BE2C (cell line): Measurements from ENCODE around the gene FXYD6.
A peak's percentile ranks its signal among the peaks of the same experiment; 100 is the strongest.

Experiments
- DNase-seq: peaks from one replicate; pipeline ENCODE4 v3.0.0-alpha.2; 2020
- H3K27me3 ChIP-seq: fragments of 250-450 bp; sonication (Bioruptor Pico); 2 replicates; pipeline ENCODE4 v1.5.1; 2020; ENCODE audit warnings: mild to moderate bottlenecking
- H3K36me3 ChIP-seq: fragments of 250-450 bp; sonication (Bioruptor Pico); 2 replicates; pipeline ENCODE4 v1.5.1; 2020; ENCODE audit warnings: mild to moderate bottlenecking
- H3K4me1 ChIP-seq: fragments of 250-450 bp; sonication (Bioruptor Pico); 2 replicates; pipeline ENCODE4 v1.5.1; 2020
- H3K4me3 ChIP-seq: 2 replicates; pipeline ENCODE4 v1.5.1; 2011; ENCODE audit warnings: low read depth, low read length
- H3K9me3 ChIP-seq: fragments of 250-450 bp; sonication (Bioruptor Pico); 2 replicates; pipeline ENCODE4 v1.5.1; 2020
- TF ChIP-seq, protein P1 (sequence below): IDR thresholded peaks from 2 replicates; pipeline ENCODE4 v1.5.1; 2012; ENCODE audit warnings: mild to moderate bottlenecking, low read depth, low read length

Gene FXYD6

DNA sequence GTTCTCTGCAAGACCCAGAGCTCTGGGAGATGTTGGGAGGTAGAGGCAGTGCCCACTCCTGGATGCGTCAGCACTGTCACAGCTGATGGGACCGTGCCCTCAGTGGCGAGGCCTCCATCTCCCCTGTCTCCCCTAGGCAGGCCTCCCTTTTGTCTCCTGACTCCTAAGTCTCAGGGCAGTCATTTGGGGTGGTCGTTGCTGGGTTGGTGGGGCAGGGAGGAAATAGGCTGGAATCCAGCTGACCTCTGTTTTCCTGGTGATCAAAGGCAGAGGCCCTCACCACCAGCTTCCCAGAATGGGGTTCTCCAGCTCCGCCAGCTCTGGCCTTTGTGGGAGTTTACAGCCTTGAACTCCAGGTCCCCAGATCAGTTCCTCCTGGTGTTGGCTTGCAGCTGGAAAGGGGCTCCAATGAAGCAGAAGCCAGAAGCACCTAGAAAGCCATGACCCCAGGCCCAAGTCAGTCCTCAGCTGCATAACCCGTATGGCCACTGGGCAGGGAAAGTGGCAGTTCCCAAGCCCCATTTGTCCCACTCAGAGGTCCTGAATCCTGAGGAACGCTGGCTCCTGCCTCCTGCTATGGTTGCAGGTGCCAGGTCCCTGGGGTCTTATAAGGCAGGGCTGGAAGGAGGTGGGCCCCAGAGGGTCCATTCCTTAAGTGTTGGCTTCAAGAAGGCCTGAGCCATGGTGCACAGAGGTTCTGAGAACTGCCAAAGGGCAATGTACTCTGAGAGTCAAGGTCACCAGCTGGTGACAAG is 44.6 kb downstream of the FXYD6 start:
- H3K36me3 ChIP-seq, result no peaks in the 10 kb centered on the region
- H3K9me3 ChIP-seq, result no peaks in the 10 kb centered on the region
- TF ChIP-seq, protein P1, sequence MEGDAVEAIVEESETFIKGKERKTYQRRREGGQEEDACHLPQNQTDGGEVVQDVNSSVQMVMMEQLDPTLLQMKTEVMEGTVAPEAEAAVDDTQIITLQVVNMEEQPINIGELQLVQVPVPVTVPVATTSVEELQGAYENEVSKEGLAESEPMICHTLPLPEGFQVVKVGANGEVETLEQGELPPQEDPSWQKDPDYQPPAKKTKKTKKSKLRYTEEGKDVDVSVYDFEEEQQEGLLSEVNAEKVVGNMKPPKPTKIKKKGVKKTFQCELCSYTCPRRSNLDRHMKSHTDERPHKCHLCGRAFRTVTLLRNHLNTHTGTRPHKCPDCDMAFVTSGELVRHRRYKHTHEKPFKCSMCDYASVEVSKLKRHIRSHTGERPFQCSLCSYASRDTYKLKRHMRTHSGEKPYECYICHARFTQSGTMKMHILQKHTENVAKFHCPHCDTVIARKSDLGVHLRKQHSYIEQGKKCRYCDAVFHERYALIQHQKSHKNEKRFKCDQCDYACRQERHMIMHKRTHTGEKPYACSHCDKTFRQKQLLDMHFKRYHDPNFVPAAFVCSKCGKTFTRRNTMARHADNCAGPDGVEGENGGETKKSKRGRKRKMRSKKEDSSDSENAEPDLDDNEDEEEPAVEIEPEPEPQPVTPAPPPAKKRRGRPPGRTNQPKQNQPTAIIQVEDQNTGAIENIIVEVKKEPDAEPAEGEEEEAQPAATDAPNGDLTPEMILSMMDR, result no peak
- DNase-seq, result no peak
- H3K27me3 ChIP-seq, result no peaks in the 10 kb centered on the region
- H3K4me1 ChIP-seq, result peaks cover 10% of the 10 kb centered on the region; the same call in 1 of the 2 replicates
- no peak overlapping the region for H3K4me3 ChIP-seq

DNA sequence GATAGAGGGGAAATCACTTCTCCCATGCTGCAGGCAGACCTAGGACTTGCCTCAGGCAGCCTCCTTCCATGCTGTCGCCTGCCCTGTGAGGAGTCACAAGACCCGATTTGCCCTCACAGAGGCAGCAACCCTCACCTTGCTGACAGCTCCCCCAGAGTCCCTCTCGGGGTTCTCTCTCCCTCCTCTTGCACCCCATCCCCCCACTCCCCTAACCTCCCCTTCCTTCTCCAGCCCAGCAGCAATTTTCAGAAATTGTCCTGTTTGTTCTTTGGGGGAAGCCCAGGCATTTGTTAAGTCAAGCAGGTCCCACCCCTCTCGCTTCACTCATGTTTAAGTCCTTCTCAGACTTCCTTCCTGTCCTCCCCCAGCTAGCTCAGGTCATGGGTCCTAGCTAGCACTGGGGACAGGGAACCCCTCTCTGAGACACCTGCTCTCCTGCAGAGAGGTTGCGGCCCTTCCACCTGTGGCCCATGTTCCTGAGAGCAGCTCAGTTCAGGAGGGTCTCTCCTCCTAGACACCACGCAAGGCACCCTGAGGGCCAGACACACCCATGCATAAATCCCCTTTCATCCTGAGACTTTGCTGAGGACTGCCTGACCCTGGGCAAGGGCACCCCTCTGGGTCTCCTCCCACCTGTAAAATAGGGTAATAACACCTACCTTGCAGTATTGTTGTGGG is 45.6 kb downstream of the FXYD6 start:
- TF ChIP-seq, protein P1, result no peak
- Histone ChIP-seq H3K4me3 (no peak overlapping the region), H3K27me3 (no peaks in the 10 kb centered on the region), H3K36me3 (no peaks in the 10 kb centered on the region), H3K4me1 (peaks cover 10% of the 10 kb centered on the region; the same call in 1 of the 2 replicates), H3K9me3 (no peaks in the 10 kb centered on the region)
- no peak for DNase-seq

DNA sequence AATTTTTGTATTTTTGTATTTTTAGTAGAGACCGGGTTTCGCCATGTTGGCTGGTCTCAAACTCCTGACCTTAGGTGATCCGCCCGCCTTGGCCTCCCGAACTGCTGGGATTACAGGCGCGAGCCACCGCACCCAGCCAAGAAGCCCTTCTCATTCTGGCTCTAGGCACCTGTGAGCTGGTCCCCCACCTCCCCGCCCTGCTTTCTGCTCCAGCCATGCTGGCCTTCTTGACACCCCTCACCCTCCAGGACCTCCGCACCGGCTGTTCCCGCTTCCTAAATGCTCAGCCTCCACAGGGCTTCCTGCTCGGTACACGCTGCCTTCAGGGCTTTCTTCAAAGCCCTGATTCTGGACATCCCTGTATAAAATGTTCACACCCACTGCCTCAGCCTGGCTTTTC is 46.4 kb downstream of the FXYD6 start:
- DNase-seq, result no peak
- TF ChIP-seq, protein P1, result no peak
- no peaks in the 10 kb centered on the region for H3K27me3 ChIP-seq
- peaks cover 10% of the 10 kb centered on the region; the same call in 1 of the 2 replicates for H3K4me1 ChIP-seq
- H3K9me3 ChIP-seq, result no peaks in the 10 kb centered on the region
- H3K36me3 ChIP-seq, result no peaks in the 10 kb centered on the region
- no peak overlapping the region for H3K4me3 ChIP-seq

DNA sequence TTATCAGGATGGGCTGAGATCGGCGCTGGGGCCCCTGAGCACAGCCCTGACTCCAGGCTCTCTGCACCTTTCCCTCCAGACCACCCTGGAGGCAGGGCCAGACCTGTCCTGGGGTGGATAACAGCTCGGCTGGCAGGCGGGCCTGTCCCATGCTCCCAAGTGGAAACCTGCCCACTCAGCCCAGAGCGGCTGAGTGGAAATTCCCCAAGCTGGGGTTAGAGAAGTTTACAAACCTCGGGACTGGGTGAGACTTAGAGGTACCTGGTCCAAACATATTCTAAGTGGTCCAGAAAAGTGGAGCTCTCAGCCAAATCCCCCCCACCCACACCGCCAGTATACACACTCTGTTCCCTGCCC is 47.1 kb downstream of the FXYD6 start:
- no peaks in the 10 kb centered on the region for H3K36me3 ChIP-seq
- no peaks in the 10 kb centered on the region for H3K27me3 ChIP-seq
- no peaks in the 10 kb centered on the region for H3K9me3 ChIP-seq
- H3K4me3 ChIP-seq, result no peak overlapping the region
- DNase-seq, result no peak
- TF ChIP-seq, protein P1, result no peak
- H3K4me1 ChIP-seq, result peaks cover 10% of the 10 kb centered on the region; the same call in 1 of the 2 replicates

DNA sequence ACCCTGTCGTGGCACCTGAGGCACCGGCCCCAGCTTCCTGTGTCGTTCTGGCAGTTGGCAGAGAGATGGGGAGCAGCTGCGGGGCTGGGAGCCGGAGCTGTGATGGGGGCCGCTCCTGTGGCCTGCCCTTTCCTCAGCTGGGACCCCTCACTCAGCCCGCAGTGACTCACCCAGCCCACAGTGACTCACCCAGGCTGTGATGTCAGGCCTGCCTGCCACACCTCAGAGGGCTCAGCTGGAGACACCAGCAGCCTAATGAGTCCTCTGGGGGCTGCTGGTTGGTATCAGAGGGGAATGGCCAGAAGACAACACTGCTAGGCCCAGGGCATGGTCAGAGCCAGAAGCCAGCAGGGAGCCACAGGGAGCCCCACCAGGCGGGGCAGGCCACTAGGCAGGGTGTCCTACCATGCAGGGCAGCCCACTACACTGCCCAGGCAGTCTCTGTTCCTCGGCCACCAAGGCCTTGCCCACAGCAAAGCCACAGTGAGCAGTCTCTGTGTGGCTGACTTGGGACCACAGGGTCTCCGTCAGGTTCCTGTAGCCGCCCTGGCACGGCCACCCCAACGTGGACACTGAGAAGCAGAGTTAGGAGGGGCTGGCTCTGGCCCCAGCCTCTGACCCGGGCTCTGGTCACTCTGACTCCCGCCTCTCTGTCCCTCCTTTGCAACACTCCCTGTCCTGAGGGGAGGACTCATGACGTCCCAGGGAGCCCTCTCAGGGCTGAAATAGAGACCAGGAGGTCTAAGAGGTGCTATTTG is 47.7 kb downstream of the FXYD6 start:
- no peak overlapping the region for H3K4me3 ChIP-seq
- peaks cover 10% of the 10 kb centered on the region; the same call in 1 of the 2 replicates for H3K4me1 ChIP-seq
- peak; percentile 79 for DNase-seq
- TF ChIP-seq, protein P1, result no peak
- no peaks in the 10 kb centered on the region for H3K27me3 ChIP-seq
- no peaks in the 10 kb centered on the region for H3K9me3 ChIP-seq
- no peaks in the 10 kb centered on the region for H3K36me3 ChIP-seq
